Osteoblast (primary cell): ENCODE data around the gene GHRH. TPM values are rescaled to one million over a fixed set of nuclear protein-coding genes. Genes with fewer than 3 reads are reported as not detected.

Source experiments
- DNase-seq: peaks from one replicate; pipeline ENCODE4 v3.0.0; 2011; ENCODE audit warnings: low spot score, mixed read lengths; ENCODE audit not compliant: insufficient read length; ENCODE audit errors: missing footprints
- H2AFZ ChIP-seq: 2 replicates; pipeline ENCODE4 v1.6.0; 2011; ENCODE audit warnings: mild to moderate bottlenecking, low read length
- H3K27ac ChIP-seq: 2 replicates; pipeline ENCODE4 v1.5.1; 2011; ENCODE audit warnings: mild to moderate bottlenecking, low read depth, low read length, moderate library complexity
- H3K27me3 ChIP-seq: 2 replicates; pipeline ENCODE4 v1.6.0; 2012; ENCODE audit warnings: mild to moderate bottlenecking, control low read depth, inconsistent platforms, low read length, moderate library complexity; ENCODE audit not compliant: insufficient read depth
- H3K36me3 ChIP-seq: 2 replicates; pipeline ENCODE4 v1.5.1; 2011; ENCODE audit warnings: mild to moderate bottlenecking, low read length, control low read depth, moderate library complexity; ENCODE audit not compliant: insufficient read depth
- H3K4me1 ChIP-seq: 2 replicates; pipeline ENCODE4 v1.5.1; 2011; ENCODE audit warnings: mild to moderate bottlenecking, low read length, control low read depth, moderate library complexity; ENCODE audit not compliant: insufficient read depth
- H3K4me2 ChIP-seq: 2 replicates; pipeline ENCODE4 v1.6.0; 2011; ENCODE audit warnings: mild to moderate bottlenecking, low read length; ENCODE audit not compliant: insufficient read depth
- H3K4me3 ChIP-seq: fragments of 200-600 bp; sonication (generic); 3 replicates; pipeline ENCODE4 v1.5.1; 2012; ENCODE audit warnings: mild to moderate bottlenecking, low read length, inconsistent platforms; ENCODE audit not compliant: insufficient read depth
- H3K79me2 ChIP-seq: 2 replicates; pipeline ENCODE4 v1.6.0; 2012; ENCODE audit warnings: mild to moderate bottlenecking, low read length, control low read depth, inconsistent platforms; ENCODE audit not compliant: insufficient read depth
- H3K9me3 ChIP-seq: 2 replicates; pipeline ENCODE4 v1.5.1; 2011; ENCODE audit warnings: low read depth, low read length, control low read depth
- H4K20me1 ChIP-seq: 2 replicates; pipeline ENCODE4 v1.6.0; 2012; ENCODE audit warnings: mild to moderate bottlenecking, low read length, control low read depth; ENCODE audit not compliant: insufficient read depth
- CTCF ChIP-seq: IDR thresholded peaks from 2 replicates; pipeline ENCODE4 v1.5.1; 2011; ENCODE audit warnings: mild to moderate bottlenecking, low read depth, low read length, moderate library complexity; ENCODE audit errors: extremely low read depth
- total RNA-seq: library from RNA; depleted of rRNA; stranded (reverse); fragments of >200 nt; gene quantifications from 2 replicates; pipeline ENCODE4 v1.2.3, GENCODE V29; 2012

The GHRH gene
- total RNA-seq, 1 donor, result not detected

GRCh38 chr20:37283530-37284195 lies 22.0 kb upstream of the GHRH start:
- Histone ChIP-seq H3K9me3 (no peaks in the 10 kb centered on the region), H3K4me3 (no peak overlapping the region), H4K20me1 (no peaks in the 10 kb centered on the region), H2AFZ (peak overlapping the region; percentile 25), H3K27me3 (peaks cover 6% of the 10 kb centered on the region), H3K36me3 (no peaks in the 10 kb centered on the region), H3K27ac (no peak overlapping the region), H3K4me1 (peaks cover 3% of the 10 kb centered on the region), H3K79me2 (no peaks in the 10 kb centered on the region), H3K4me2 (no peak overlapping the region)
- no peak for TF ChIP-seq CTCF
- no peak for DNase-seq

GRCh38 chr20:37282556-37282955 lies 20.9 kb upstream of the GHRH start:
- Histone ChIP-seq H3K9me3 (no peaks in the 10 kb centered on the region), H3K27ac (no peak overlapping the region), H3K4me2 (peak overlapping the region; percentile 17), H3K79me2 (no peaks in the 10 kb centered on the region), H3K4me3 (no peak overlapping the region), H3K27me3 (peaks cover 6% of the 10 kb centered on the region), H3K4me1 (peaks cover 3% of the 10 kb centered on the region), H4K20me1 (no peaks in the 10 kb centered on the region), H3K36me3 (no peaks in the 10 kb centered on the region), H2AFZ (peak overlapping the region; percentile 85)
- peak; percentile 83 for TF ChIP-seq CTCF
- peak; percentile 81 for DNase-seq

GRCh38 chr20:37280403-37280802 lies 18.8 kb upstream of the GHRH start:
- peaks cover 10% of the 10 kb centered on the region for H3K4me1 ChIP-seq
- no peaks in the 10 kb centered on the region for H3K9me3 ChIP-seq
- H3K4me2 ChIP-seq, result no peak overlapping the region
- H3K4me3 ChIP-seq, result no peak overlapping the region
- no peak overlapping the region for H2AFZ ChIP-seq
- TF ChIP-seq CTCF, result no peak
- H3K36me3 ChIP-seq, result no peaks in the 10 kb centered on the region
- no peaks in the 10 kb centered on the region for H4K20me1 ChIP-seq
- no peaks in the 10 kb centered on the region for H3K79me2 ChIP-seq
- peaks cover 6% of the 10 kb centered on the region for H3K27me3 ChIP-seq
- no peak overlapping the region for H3K27ac ChIP-seq
- no peak for DNase-seq

GRCh38 chr20:37279820-37280219 lies 18.2 kb upstream of the GHRH start:
- H3K79me2 ChIP-seq, result no peaks in the 10 kb centered on the region
- peaks cover 6% of the 10 kb centered on the region for H3K27me3 ChIP-seq
- no peak overlapping the region for H3K27ac ChIP-seq
- H3K9me3 ChIP-seq, result no peaks in the 10 kb centered on the region
- DNase-seq, result peak; percentile 54
- H3K4me2 ChIP-seq, result no peak overlapping the region
- no peak overlapping the region for H2AFZ ChIP-seq
- no peak overlapping the region for H3K4me3 ChIP-seq
- H3K4me1 ChIP-seq, result peaks cover 10% of the 10 kb centered on the region
- no peaks in the 10 kb centered on the region for H4K20me1 ChIP-seq
- no peaks in the 10 kb centered on the region for H3K36me3 ChIP-seq
- no peak for TF ChIP-seq CTCF
